GM12878 (cell line): ENCODE results near the gene GAPDHS.

ENCODE experiments used
- DPF2 ChIP-seq: fragments of 450-650 bp; IDR thresholded peaks from 2 replicates; pipeline ENCODE4 v1.6.1; 2017; ENCODE audit warnings: mild to moderate bottlenecking
- POLR2A ChIP-seq: IDR thresholded peaks from 2 replicates; pipeline ENCODE4 v1.6.1; 2011; ENCODE audit warnings: low read depth, mild to moderate bottlenecking, low read length
- SUZ12 ChIP-seq: fragments of 200-600 bp; sonication (generic); IDR thresholded peaks from one replicate; pipeline ENCODE4 v1.6.1; 2018; ENCODE audit warnings: antibody characterized with exemption, mild to moderate bottlenecking; ENCODE audit not compliant: unreplicated experiment
- ZNF217 ChIP-seq: fragments of 450-650 bp; IDR thresholded peaks from 2 replicates; pipeline ENCODE4 v1.6.1; 2017; ENCODE audit warnings: antibody characterized with exemption, mild to moderate bottlenecking
- TF ChIP-seq, protein P1 (sequence below), 3 experiments: IDR thresholded peaks in 2 of 3; conservative IDR thresholded peaks in 1 of 3; 2 replicates each; pipeline ENCODE4 v1.5.1; 2011; ENCODE audit warnings: low read depth in 3 of 3, low read length in 3 of 3, mild to moderate bottlenecking in 3 of 3, control low read depth in 2 of 3, moderate library complexity in 2 of 3, inconsistent platforms in 1 of 3, mixed read lengths in 1 of 3; ENCODE audit not compliant: control insufficient read depth in 2 of 3, insufficient read depth in 1 of 3; ENCODE audit errors: extremely low read depth in 1 of 3
- TF ChIP-seq, protein P2 (sequence below): IDR thresholded peaks from 2 replicates; pipeline ENCODE4 v1.6.1; 2011; ENCODE audit warnings: low read depth, low read length, improper control_type of control experiment, borderline replicate concordance

- TF ChIP-seq DPF2 (no peak), ZNF217 (no peak), SUZ12 (no peak), POLR2A (no peak)
- TF ChIP-seq, protein P1, sequence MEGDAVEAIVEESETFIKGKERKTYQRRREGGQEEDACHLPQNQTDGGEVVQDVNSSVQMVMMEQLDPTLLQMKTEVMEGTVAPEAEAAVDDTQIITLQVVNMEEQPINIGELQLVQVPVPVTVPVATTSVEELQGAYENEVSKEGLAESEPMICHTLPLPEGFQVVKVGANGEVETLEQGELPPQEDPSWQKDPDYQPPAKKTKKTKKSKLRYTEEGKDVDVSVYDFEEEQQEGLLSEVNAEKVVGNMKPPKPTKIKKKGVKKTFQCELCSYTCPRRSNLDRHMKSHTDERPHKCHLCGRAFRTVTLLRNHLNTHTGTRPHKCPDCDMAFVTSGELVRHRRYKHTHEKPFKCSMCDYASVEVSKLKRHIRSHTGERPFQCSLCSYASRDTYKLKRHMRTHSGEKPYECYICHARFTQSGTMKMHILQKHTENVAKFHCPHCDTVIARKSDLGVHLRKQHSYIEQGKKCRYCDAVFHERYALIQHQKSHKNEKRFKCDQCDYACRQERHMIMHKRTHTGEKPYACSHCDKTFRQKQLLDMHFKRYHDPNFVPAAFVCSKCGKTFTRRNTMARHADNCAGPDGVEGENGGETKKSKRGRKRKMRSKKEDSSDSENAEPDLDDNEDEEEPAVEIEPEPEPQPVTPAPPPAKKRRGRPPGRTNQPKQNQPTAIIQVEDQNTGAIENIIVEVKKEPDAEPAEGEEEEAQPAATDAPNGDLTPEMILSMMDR (IDR thresholded peaks at IDR 0.05 in 2 of 3, conservative IDR thresholded peaks at IDR 0.05 in 1 of 3; ENCODE audit: control insufficient read depth in 2 of 3, extremely low read depth in 1 of 3, insufficient read depth in 1 of 3, low read depth in 3 of 3, low read length in 3 of 3): no peak
- TF ChIP-seq, protein P2, sequence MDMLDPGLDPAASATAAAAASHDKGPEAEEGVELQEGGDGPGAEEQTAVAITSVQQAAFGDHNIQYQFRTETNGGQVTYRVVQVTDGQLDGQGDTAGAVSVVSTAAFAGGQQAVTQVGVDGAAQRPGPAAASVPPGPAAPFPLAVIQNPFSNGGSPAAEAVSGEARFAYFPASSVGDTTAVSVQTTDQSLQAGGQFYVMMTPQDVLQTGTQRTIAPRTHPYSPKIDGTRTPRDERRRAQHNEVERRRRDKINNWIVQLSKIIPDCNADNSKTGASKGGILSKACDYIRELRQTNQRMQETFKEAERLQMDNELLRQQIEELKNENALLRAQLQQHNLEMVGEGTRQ: no peak
Measured at GRCh38 chr19:35510626-35510964, 22.7 kb upstream of the GAPDHS start.
